Left cardiac atrium (tissue), 4 donors: ENCODE data around the gene RNF113A. TPM values are rescaled to one million over a fixed set of nuclear protein-coding genes. Genes with fewer than 3 reads are reported as not detected.
A peak's percentile ranks its signal among the peaks of the same experiment; 100 is the strongest.
"Not testable (repeated sequence)": the region's sequence is repeated elsewhere in the genome, so short reads cannot be mapped to it uniquely, and the experiment has no call there.

Source experiments
- ATAC-seq, 2 donors: fragments of 200-7000 bp; cut with Tn5 transposase; one replicate each; pipeline ENCODE4 v1.9.1; 2020; ENCODE audit warnings: mild to moderate bottlenecking in 2 of 2, moderate library complexity in 2 of 2
- DNase-seq: peaks from one replicate; pipeline ENCODE4 v3.0.0-alpha.2; 2020
- intact Hi-C, 2 donors: fragments of 100-400 bp; cut with DNase I; formaldehyde crosslinking; loops; one replicate each; pipeline versions ENCODE4 v1.14.1 to v1.15.1; 2022 to 2023
- total RNA-seq, 2 donors: library from RNA; stranded (reverse); fragmentation: NEBNext Ultra II Directional; extraction: Animal tissue kit (Norgen Biotek cat#: 25700); gene quantifications; one replicate each; pipeline ENCODE4 v1.2.1, GENCODE V29; 2021
- donor health status: DM: no; HTN: yes; CAD: no.
- donor health status: DM: no; HTN: yes; CAD: no; lungs with severe emphysema.
- donor health status: DM: yes; HTN: yes; CAD: no.
- donor health status: Dilated cardiomyopathy.

RNF113A gene
- total RNA-seq, 2 donors from 2014 or later, result 8.9 to 10.9 TPM

DNA sequence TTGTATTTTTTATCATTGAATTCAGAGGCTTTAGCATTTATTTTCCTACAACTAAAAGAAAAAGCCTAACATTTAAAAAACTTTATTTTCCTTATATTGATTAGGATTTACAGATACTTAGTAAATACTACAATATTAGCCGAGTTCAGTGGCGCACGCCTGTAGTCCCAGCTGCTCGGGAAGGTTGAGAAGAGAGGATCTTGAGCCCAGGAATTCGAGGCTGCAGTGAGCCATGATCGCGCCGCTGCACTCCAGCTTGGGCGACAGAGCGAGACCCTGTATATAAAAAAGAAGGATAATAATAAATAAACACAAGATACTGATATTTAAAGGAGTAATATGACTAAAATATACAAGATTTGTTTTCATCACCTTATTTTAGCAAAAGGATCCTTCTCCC is 18.1 kb downstream of the RNF113A start:
- no peak for ATAC-seq
- intact Hi-C loops, result no loop called here

DNA sequence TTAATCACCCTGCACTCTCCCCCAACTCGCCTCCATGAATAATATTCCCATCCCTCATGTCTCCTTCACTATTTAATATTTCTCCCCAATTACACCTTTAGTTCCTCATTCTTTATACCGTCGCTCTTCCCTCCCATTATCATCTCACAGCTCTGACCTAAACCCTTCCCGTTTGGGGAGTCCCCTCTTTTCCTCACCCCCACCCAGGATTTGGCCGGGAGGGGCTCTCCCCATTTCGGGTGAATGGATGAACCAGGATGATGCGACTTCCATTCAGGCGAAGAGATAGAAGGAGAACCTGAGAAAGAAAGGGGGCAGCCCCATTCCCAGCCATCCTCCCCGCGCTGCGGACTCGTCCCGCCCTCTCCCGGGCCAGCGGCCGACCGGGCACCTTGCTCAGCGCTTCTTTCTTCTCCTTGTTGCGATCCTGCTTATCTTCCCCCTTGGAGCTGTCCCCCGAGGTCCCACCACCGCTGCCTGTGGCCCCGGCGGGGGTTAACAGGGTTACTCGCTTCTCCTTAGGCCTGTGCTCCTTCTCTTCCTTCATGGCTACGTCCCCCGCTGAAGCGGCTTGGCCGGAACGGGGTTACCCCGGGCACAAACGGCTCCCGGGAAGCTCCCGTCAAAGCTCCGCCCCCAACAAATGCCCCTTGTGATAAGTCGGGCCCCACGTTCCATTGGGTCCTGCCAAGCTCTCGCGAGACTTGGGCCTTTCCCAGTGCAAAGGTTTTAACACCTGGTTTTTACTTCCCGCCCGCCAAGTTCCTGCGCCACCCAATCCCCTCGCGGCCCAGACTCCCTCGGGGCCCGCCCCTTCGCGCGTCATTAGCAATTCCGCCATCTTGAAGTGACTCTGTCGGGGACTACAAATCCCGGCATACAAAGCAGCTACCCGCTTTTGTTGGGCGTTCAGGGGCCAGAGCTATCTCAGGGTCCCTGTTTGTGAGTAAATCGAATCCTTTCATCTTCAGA is 18.9 kb downstream of the RNF113A start, which contains the start of gene UPF3B:
Gene UPF3B, minus strand, starts transcription at position 582 of the 972 bp plus-strand sequence. Its CDS starts 35 bp downstream, at position 547.
- peak; percentile 98 to 99 for ATAC-seq
- DNase-seq, result peak; percentile 96
- intact Hi-C loops, result no loop called here

More for the DNA sequence above, 18.1 kb downstream of the RNF113A start:
- no peak for DNase-seq

GRCh38 chrX:119833905-119834304 is 37.6 kb downstream of the RNF113A start:
- intact Hi-C loops, result no loop called here
- ATAC-seq, result no peak
- no peak for DNase-seq

- ATAC-seq (no peak), DNase-seq (no peak)
- intact Hi-C loops, result no loop called here
Observed at GRCh38 chrX:119828446-119828845, 43.1 kb downstream of the RNF113A start.

DNA sequence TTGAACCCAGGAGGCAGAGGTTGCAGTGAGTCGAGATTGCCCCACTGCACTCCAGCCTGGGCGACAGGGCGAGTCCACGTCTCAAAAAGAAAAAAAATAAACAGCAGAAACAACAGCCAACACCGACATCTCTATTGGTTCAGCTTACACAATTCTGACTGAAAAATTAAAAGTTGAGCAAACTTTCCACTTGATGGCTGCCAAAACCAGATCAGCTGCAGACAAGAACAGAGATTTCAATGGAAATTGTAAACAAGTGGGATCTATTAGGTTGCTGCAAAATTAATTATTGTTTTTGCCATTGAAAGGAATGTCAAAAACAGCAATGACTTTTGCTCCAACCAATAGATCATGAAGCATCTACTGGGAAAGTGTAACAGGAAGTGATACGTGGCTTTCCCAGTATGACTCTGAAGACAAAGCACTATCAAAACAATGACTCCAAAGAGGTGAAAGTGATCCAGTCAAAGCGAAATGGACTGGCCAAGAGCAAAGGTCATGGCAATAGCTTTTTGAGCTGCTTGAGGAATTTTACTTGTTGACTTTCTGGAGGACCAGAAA is 45.1 kb downstream of the RNF113A start:
- ATAC-seq (peak in 1 of 2 donors; percentile 19), DNase-seq (no peak)
- intact Hi-C loops, result no loop called here

DNA sequence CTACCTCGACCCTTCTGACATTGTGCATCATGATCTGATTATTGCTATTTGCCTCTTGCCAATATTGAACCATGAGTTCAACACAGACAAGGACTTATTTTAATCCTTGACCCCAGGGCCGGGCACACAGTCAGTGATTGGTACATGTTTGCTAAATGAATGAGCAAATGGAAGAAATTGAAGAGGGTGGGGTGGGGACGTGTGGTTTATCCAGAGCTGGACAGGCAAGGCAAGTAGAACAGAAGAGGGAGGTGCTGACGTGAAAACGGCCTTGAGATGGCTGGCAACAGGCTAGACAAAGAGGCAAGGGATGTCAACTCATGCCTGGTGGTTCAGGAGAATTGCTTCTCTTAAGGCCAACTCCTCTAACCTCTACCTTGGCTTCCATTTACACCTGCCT is 47.3 kb downstream of the RNF113A start:
- intact Hi-C loops, ATAC-seq: not testable (repeated sequence)

DNA sequence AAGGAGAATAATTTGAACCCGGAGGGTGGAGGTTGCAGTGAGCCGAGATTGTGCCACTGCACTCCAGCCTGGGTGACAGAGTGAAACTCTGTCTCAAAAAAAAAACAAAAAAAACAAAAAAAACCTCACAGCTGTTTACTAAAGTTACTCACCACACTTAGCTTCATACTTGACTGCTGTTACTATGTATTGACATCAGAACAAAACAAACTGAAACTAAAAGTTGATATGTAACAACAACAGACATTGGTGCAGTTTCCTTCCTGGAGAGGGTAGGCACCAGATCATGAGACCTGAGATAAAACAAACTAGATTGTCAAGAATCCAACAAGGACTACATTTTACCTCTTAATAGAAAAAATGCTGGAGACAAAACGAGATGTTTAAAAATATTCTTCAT is 49.8 kb downstream of the RNF113A start:
- ATAC-seq, intact Hi-C loops, DNase-seq: not testable (repeated sequence)

More for the DNA sequence above, 47.3 kb downstream of the RNF113A start:
- DNase-seq, result not testable (repeated sequence)

Other genes starting within 250 kb of the RNF113A start
- gene SEPTIN6, start 178.6 kb downstream of the RNF113A start, total RNA-seq, result 10 to 100 TPM; 10.6 to 19.6 TPM
- under 1 TPM; 0.16 to 0.32 TPM for gene SOWAHD, start 113.1 kb downstream of the RNF113A start, total RNA-seq
- gene RPL39, start 80.1 kb downstream of the RNF113A start, total RNA-seq, result 1,000 to 10,000 TPM; 1,171 to 1,199 TPM
- 1 to 10 TPM; 3.6 to 3.9 TPM for gene UPF3B, start 18.8 kb downstream of the RNF113A start, total RNA-seq
- 100 to 1,000 TPM; 382 to 451 TPM for gene NDUFA1, start 99 bp upstream of the RNF113A start, total RNA-seq
- not detected for gene AKAP14, start 24.2 kb upstream of the RNF113A start, total RNA-seq
- 1 to 10 TPM; 4.4 to 6.8 TPM for gene NKAP, start 72.0 kb upstream of the RNF113A start, total RNA-seq
- not detected for gene RHOXF2B, start 206.0 kb upstream of the RNF113A start, total RNA-seq
- under 1 TPM; 0.29 to 0.34 TPM for gene RHOXF1, start 244.2 kb upstream of the RNF113A start, total RNA-seq